ENCODE data around the gene CABP7. TPM values are rescaled to one million over a fixed set of nuclear protein-coding genes. Genes with fewer than 3 reads are reported as not detected.

CABP7 gene
- not detected for total RNA-seq

DNA sequence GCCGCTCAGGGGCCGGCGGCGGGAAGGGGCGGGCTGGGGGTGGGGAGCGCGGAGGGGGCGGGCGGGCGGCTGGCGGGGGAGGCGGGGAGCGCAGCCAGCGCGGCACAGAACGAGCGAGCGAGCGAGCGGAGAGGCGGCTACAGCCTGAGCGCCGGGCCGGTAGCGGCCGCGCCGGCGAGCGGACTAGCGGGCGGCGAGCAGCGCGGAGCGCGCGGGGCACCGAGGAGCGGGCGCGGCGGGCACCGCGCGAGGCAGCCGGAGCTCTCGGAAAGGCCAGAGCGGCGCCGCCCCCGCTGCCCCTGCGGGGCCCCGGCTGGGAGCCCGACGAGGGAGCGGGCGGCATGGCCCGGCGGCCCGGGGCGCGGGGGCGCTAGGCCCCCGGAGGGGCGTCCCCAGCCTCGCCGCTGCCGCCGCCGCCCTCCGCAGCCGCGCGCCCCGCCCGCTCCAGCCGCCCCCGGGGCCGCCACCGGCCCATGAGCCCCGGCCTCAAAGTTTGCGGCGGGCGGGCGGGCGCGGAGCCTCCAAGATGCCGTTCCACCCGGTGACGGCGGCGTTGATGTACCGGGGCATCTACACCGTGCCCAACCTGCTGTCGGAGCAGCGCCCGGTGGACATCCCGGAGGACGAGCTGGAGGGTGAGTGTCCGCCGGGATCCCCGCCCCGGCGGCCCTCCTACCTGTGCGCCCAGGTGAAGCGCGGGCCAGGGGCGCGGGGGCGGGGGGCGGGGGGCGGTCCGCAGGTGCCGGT, at the start of gene CABP7:
Gene CABP7 (plus strand): TSS at position 105 of the 747 bp plus-strand sequence. CDS start 422 bp downstream, at position 527.
- DNase-seq (ENCODE audit: low spot score) = no peak
- TF ChIP-seq CTCF (IDR thresholded peaks at IDR 0.05) = no peak
- peak within 1 kb of the TSS in 1 of 2 donors; percentile 26 for H3K4me3 ChIP-seq
- H3K4me1 ChIP-seq = peaks cover 0 to 8% of the 10 kb centered on the region in 2 donors
- no peaks in the 10 kb centered on the region for H3K36me3 ChIP-seq
- no peak within 1 kb of the TSS for H3K27ac ChIP-seq
- peaks cover 0 to 23% of the 10 kb centered on the region in 2 donors for H3K27me3 ChIP-seq
- H3K9me3 ChIP-seq = no peaks in the 10 kb centered on the region

DNA sequence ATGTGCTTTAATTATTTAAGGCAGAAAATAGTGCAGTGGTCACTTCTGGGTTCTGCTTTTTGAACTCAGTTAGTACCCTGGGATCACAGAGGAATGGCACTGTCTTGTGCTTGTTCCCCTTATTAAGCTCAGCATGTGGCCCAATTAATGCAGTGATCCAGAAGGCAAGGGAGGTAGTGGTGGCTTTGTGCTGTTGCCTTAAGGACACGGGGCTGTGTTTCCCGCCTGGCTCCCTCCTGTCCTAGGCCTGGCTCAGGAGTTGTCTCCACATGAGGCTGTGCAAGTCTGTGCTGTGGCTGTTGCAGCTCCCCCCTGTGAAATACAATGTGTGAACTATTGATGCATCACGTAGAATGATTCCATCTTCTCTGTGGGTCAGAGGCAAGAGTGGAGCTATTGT, 49.2 kb upstream of the CABP7 start:
- H3K27me3 ChIP-seq = no peaks in the 10 kb centered on the region
- TF ChIP-seq CTCF (IDR thresholded peaks at IDR 0.05) = no peak
- H3K36me3 ChIP-seq = peaks cover 79% of the 10 kb centered on the region
- DNase-seq (ENCODE audit: low spot score) = no peak
- no peaks in the 10 kb centered on the region for H3K9me3 ChIP-seq
- no peak overlapping the region for H3K4me3 ChIP-seq
- H3K4me1 ChIP-seq = no peaks in the 10 kb centered on the region
- no peak overlapping the region for H3K27ac ChIP-seq

- Histone ChIP-seq H3K4me3 (no peak overlapping the region), H3K27me3 (no peaks in the 10 kb centered on the region), H3K36me3 (peaks cover 90% of the 10 kb centered on the region), H3K4me1 (no peaks in the 10 kb centered on the region), H3K9me3 (no peaks in the 10 kb centered on the region), H3K27ac (no peak overlapping the region)
- no peak for DNase-seq (ENCODE audit: low spot score)
- no peak for TF ChIP-seq CTCF (IDR thresholded peaks at IDR 0.05)
These were observed 46.3 kb upstream of the CABP7 start for GRCh38 chr22:29673361-29674066.

- no peak for TF ChIP-seq CTCF (IDR thresholded peaks at IDR 0.05)
- no peak for DNase-seq (ENCODE audit: low spot score)
- Histone ChIP-seq H3K9me3 (no peaks in the 10 kb centered on the region), H3K36me3 (peaks cover 90% of the 10 kb centered on the region), H3K4me3 (no peak overlapping the region), H3K27ac (no peak overlapping the region), H3K4me1 (no peaks in the 10 kb centered on the region), H3K27me3 (no peaks in the 10 kb centered on the region)
These were observed 45.7 kb upstream of the CABP7 start for GRCh38 chr22:29674121-29674520.

DNA sequence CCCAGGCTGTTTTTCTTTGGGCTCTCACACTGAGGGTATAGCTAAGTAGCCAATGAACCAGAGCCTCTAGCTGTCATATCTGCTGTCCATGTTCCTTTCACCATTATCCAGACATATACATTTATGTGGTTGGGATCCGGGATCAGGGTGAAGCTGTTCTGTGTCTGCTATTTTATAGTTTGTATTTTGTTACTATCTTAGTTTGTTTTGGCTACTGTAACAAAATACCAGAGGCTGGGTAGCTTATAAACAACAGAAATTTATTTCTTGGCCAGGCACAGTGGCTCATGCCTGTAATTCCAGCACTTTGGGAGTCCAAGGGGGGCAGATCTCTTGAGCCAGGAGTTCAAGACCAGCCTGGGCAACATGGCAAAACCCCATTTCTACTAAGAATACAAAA, 40.5 kb upstream of the CABP7 start:
- no peak for TF ChIP-seq CTCF (IDR thresholded peaks at IDR 0.05)
- H3K4me3 ChIP-seq = no peak overlapping the region
- H3K27ac ChIP-seq = no peak overlapping the region
- DNase-seq (ENCODE audit: low spot score) = no peak
- H3K4me1 ChIP-seq = no peaks in the 10 kb centered on the region
- H3K36me3 ChIP-seq = peaks cover 76% of the 10 kb centered on the region
- no peaks in the 10 kb centered on the region for H3K27me3 ChIP-seq
- H3K9me3 ChIP-seq = no peaks in the 10 kb centered on the region
